ENCODE measurements around the gene RPS6KB1.
A peak's percentile ranks its signal among the peaks of the same experiment; 100 is the strongest.

- TF ChIP-seq POLR2A (IDR thresholded peaks at IDR 0.05) = no peak
- TF ChIP-seq CTCF (IDR thresholded peaks at IDR 0.05) = peak in 1 of 3 donors; percentile 46
Measured at GRCh38 chr17:59899099-59899498, 6.2 kb downstream of the RPS6KB1 start.
